ENCODE results near the gene MROH2B. TPM values are rescaled to one million over a fixed set of nuclear protein-coding genes. Genes with fewer than 3 reads are reported as not detected.

Gene MROH2B
- total RNA-seq, 2 donors from 2014 or later = not detected

DNA sequence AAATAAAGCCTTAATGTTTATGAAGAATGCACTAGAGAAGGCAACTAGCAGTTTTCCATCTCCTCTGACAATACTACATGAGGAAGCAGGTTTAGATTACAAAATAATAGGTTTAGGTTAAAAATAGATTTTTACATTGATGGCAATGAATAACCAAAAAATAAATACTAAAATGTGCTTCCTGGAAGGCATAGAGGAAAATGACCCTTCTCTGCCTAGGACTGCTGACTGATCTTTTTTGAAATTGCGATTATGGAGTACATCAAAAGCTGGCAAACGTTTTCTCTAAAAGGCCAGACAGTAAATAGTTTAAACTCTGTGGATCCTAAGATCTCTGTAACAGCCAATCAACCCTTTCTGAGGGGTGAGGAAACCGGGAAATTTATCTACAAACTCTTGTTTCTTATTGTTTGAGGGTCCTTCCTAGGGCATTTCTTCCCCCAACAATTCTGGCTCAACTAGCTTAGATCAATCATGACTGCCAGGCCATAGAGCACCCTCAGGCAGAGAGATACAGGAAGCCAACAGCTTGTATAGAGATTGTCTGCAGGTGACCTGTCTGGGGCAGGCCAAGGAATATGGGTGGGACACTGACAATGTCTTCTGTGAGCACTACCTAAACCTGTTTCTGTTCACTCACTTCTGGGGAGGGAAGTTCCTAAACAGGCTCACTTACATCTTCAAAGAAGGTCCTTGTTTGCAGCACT lies 67.3 kb downstream of the MROH2B start:
- Histone ChIP-seq H3K27me3 (no peaks in the 10 kb centered on the region), H3K4me3 (no peak overlapping the region), H3K36me3 (no peaks in the 10 kb centered on the region), H3K4me1 (no peaks in the 10 kb centered on the region), H3K27ac (no peak overlapping the region), H3K9me3 (no peaks in the 10 kb centered on the region), H3K9ac (ENCODE audit: low read depth in 2 of 2, low read length in 2 of 2) (no peak overlapping the region)
- TF ChIP-seq, protein P1, sequence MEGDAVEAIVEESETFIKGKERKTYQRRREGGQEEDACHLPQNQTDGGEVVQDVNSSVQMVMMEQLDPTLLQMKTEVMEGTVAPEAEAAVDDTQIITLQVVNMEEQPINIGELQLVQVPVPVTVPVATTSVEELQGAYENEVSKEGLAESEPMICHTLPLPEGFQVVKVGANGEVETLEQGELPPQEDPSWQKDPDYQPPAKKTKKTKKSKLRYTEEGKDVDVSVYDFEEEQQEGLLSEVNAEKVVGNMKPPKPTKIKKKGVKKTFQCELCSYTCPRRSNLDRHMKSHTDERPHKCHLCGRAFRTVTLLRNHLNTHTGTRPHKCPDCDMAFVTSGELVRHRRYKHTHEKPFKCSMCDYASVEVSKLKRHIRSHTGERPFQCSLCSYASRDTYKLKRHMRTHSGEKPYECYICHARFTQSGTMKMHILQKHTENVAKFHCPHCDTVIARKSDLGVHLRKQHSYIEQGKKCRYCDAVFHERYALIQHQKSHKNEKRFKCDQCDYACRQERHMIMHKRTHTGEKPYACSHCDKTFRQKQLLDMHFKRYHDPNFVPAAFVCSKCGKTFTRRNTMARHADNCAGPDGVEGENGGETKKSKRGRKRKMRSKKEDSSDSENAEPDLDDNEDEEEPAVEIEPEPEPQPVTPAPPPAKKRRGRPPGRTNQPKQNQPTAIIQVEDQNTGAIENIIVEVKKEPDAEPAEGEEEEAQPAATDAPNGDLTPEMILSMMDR (IDR thresholded peaks at IDR 0.05) = no peak
- intact Hi-C loops (cut with DNase I) = no loop called here
- DNase-seq = no peak

DNA sequence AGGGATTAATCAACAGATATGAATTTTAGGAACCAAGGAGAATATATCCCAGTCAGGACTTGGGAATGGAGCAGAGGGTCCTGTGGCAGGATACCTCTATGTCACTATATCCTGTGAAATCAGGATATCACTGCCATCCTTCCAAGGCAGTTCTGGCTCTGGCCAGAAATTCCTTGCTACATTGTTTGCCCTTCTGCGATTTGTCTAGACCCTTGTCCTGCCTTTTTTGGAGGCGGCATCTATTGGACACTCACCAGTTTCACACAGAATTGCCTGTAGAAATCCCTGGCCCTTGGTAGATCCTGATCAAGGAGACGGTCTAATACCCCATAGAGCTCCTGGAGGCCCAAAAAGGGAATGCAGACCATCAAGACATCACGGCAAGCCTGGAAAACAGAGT lies 71.2 kb downstream of the MROH2B start:
- H3K4me3 ChIP-seq = no peak overlapping the region
- H3K27me3 ChIP-seq = no peaks in the 10 kb centered on the region
- H3K9ac ChIP-seq (ENCODE audit: low read depth in 2 of 2, low read length in 2 of 2) = no peak overlapping the region
- no peak overlapping the region for H3K27ac ChIP-seq
- intact Hi-C loops (cut with DNase I) = no loop called here
- no peaks in the 10 kb centered on the region for H3K9me3 ChIP-seq
- H3K36me3 ChIP-seq = no peaks in the 10 kb centered on the region
- no peaks in the 10 kb centered on the region for H3K4me1 ChIP-seq
- no peak for DNase-seq
- TF ChIP-seq, protein P1 (IDR thresholded peaks at IDR 0.05) = no peak

DNA sequence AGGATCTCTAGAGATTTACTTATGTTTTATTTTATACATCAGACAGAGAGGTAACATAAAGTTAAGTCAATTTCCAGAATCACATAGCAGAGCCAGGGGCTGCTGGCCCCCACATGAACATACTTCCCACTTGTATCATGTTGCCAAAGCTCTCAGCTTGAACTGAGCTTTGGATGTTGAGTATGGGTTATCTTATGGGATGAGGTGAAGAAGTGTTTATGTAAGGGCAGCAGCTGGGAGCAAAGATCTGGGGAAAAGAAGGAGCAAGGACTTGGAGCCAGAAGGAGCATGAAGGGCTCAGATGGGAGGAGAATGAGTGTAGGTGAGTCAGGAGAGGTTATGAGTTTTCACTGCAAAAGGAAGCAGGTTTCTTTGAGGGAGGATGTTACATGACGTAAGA lies 72.0 kb downstream of the MROH2B start:
- H3K9ac ChIP-seq (ENCODE audit: low read depth in 2 of 2, low read length in 2 of 2) = no peak overlapping the region
- H3K4me1 ChIP-seq = no peaks in the 10 kb centered on the region
- DNase-seq = no peak
- H3K9me3 ChIP-seq = no peaks in the 10 kb centered on the region
- no peak overlapping the region for H3K27ac ChIP-seq
- H3K27me3 ChIP-seq = no peaks in the 10 kb centered on the region
- H3K36me3 ChIP-seq = no peaks in the 10 kb centered on the region
- intact Hi-C loops (cut with DNase I) = no loop called here
- H3K4me3 ChIP-seq = no peak overlapping the region
- TF ChIP-seq, protein P1 (IDR thresholded peaks at IDR 0.05) = no peak

DNA sequence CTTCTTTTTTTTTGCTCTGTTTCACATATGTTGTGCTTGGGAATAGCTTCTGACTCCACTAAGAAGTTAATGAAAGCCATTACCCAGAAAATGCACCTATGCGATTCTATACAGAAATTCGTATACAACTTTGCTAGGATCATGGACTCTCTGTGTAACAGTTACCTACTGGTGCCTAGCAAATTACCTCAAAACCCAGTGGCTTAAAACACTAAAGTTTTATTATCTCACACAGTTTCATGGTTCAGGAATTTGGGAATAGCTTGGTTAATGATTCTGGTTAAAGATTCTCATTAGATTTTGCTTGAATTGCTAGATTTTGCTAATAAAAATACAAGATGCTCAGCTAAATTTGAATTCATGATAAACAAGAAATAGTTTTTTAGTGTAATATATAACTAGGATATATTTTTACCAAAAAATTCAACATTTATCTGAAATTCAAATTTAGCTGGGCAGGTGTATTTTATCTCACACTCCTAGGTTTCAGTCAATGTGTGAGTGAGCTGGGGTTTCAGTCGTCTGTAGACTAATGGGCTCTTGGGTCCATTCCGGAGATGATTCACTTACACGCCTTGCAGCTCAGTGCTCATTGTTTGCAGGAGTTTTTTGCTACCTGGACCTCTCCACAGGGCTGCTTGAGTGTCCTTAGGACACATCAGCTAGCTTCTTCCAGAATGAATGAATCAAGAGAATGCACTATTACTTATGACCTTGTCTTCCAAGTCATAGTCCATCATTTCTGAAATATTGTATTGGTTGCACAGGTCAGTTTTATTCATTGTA lies 75.1 kb downstream of the MROH2B start:
- Histone ChIP-seq H3K36me3 (no peaks in the 10 kb centered on the region), H3K27ac (no peak overlapping the region), H3K9ac (ENCODE audit: low read depth in 2 of 2, low read length in 2 of 2) (no peak overlapping the region), H3K9me3 (no peaks in the 10 kb centered on the region), H3K4me1 (no peaks in the 10 kb centered on the region), H3K4me3 (no peak overlapping the region), H3K27me3 (no peaks in the 10 kb centered on the region)
- intact Hi-C loops (cut with DNase I) = no loop called here
- no peak for DNase-seq
- TF ChIP-seq, protein P1 (IDR thresholded peaks at IDR 0.05) = no peak

DNA sequence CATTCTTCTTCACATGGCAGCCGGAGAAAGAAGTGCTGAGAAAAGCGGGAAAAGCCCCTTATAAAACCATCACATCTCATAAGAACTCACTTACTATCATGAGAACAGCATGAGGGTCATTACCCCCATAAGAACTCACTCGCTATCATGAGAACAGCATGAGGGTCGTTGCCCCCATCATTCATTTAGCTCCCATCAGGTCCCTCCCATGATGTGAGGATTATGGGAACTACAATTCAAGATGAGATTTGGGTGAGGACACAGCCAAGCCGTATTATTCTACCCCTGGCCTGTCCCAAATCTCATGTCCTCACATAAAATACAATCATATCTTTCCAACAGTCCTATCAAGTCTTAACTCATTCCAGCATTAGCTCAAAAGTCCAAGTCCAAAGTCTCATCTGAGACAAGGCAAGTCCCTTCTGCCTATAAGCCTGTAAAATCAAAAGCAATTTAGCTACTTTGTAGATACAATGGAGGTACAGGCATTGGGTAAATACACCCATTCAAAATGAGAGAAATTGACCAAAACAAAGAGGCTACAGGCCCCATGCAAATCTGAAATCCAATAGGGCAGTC lies 79.1 kb downstream of the MROH2B start:
- TF ChIP-seq, protein P1 (IDR thresholded peaks at IDR 0.05) = no peak
- Histone ChIP-seq H3K9ac (ENCODE audit: low read depth in 2 of 2, low read length in 2 of 2) (no peak overlapping the region), H3K27ac (no peak overlapping the region), H3K4me1 (no peaks in the 10 kb centered on the region), H3K4me3 (no peak overlapping the region), H3K27me3 (no peaks in the 10 kb centered on the region), H3K36me3 (no peaks in the 10 kb centered on the region), H3K9me3 (no peaks in the 10 kb centered on the region)
- no peak for DNase-seq
- intact Hi-C loops (cut with DNase I) = no loop called here

All from colonic mucosa (tissue), 4 donors.